AG09309 (cell line): Measurements from ENCODE around the gene SNRPA1.

ENCODE experiments used
- DNase-seq: peaks from one replicate; pipeline ENCODE4 v3.0.0-alpha.2; 2010; ENCODE audit warnings: low read depth
- H3K4me3 ChIP-seq: 2 replicates; pipeline ENCODE4 v1.5.1; 2011; ENCODE audit warnings: mild to moderate bottlenecking, low read depth, low read length, moderate library complexity; ENCODE audit not compliant: control insufficient read depth
- CTCF ChIP-seq: IDR thresholded peaks from 2 replicates; pipeline ENCODE4 v1.5.1; 2011; ENCODE audit warnings: mild to moderate bottlenecking, low read depth, low read length, inconsistent platforms; ENCODE audit not compliant: insufficient read depth, control insufficient read depth; ENCODE audit errors: missing control alignments

The SNRPA1 gene

GRCh38 chr15:101277038-101277822 is 17.8 kb downstream of the SNRPA1 start, which contains the start of gene SELENOS:
Gene SELENOS (minus strand): TSS chr15:101277485. CDS start chr15:101277417, 68 bp downstream.
- peak within 1 kb of the TSS; percentile 58 for H3K4me3 ChIP-seq
- no peak for DNase-seq
- no peak for TF ChIP-seq CTCF

- peak overlapping the region; percentile 58 for H3K4me3 ChIP-seq
- peak; percentile 38 for TF ChIP-seq CTCF
- DNase-seq, result no peak
Measured at GRCh38 chr15:101276501-101277037, 18.5 kb downstream of the SNRPA1 start.

GRCh38 chr15:101275018-101275417 is 20.0 kb downstream of the SNRPA1 start:
- H3K4me3 ChIP-seq, result no peak overlapping the region
- no peak for TF ChIP-seq CTCF
- DNase-seq, result no peak

GRCh38 chr15:101273534-101273933 is 21.5 kb downstream of the SNRPA1 start:
- TF ChIP-seq CTCF, result no peak
- H3K4me3 ChIP-seq, result no peak overlapping the region
- DNase-seq, result no peak

- TF ChIP-seq CTCF, result no peak
- no peak overlapping the region for H3K4me3 ChIP-seq
- DNase-seq, result no peak
Measured at GRCh38 chr15:101272584-101272983, 22.5 kb downstream of the SNRPA1 start.

- H3K4me3 ChIP-seq, result no peak overlapping the region
- peak; percentile 21 for TF ChIP-seq CTCF
- DNase-seq, result no peak
Measured at GRCh38 chr15:101269479-101270223, 25.4 kb downstream of the SNRPA1 start.
